Heart left ventricle (tissue), 16 donors: ENCODE measurements around the gene MALL. TPM values are rescaled to one million over a fixed set of nuclear protein-coding genes. Genes with fewer than 3 reads are reported as not detected.

Experiments
- ATAC-seq, 4 donors: fragments of 200-7000 bp; cut with Tn5 transposase; one replicate each; pipeline ENCODE4 v1.9.1; 2020 to 2022; ENCODE audit warnings: moderate library complexity in 4 of 4, mild to moderate bottlenecking in 3 of 4, moderate number of reproducible peaks in 1 of 4
- DNase-seq, 5 donors: peaks; one replicate each; pipeline ENCODE4 v3.0.0-alpha.2; 2020
- H3K27ac ChIP-seq, 12 donors: fragments of 200-600 bp; sonication (generic) in 4 of 12; one replicate each; pipeline versions ENCODE4 v1.5.0 to v1.8.0; 2016 to 2022; ENCODE audit warnings: mild to moderate bottlenecking in 2 of 12
- H3K27me3 ChIP-seq, 9 donors: fragments of 200-600 bp; sonication (generic) in 2 of 9; one replicate each; pipeline versions ENCODE4 v1.5.1 to v1.8.0; 2016 to 2022; ENCODE audit warnings: mild to moderate bottlenecking in 3 of 9
- H3K36me3 ChIP-seq, 9 donors: fragments of 200-600 bp; sonication (generic) in 2 of 9; one replicate each; pipeline versions ENCODE4 v1.5.0 to v1.8.0; 2018 to 2022; ENCODE audit warnings: mild to moderate bottlenecking in 2 of 9
- H3K4me1 ChIP-seq, 12 donors: fragments of 200-600 bp; sonication (generic) in 4 of 12; one replicate each; pipeline versions ENCODE4 v1.5.0 to v1.8.0; 2016 to 2022; ENCODE audit warnings: mild to moderate bottlenecking in 3 of 12
- H3K4me3 ChIP-seq, 12 donors: fragments of 200-600 bp; sonication (generic) in 4 of 12; one replicate each; pipeline versions ENCODE4 v1.5.0 to v1.8.0; 2017 to 2022; ENCODE audit warnings: mild to moderate bottlenecking in 9 of 12, moderate library complexity in 4 of 12
- H3K9me3 ChIP-seq, 12 donors: fragments of 200-600 bp; sonication (generic) in 4 of 12; one replicate each; pipeline versions ENCODE4 v1.5.0 to v1.8.0; 2016 to 2022; ENCODE audit warnings: mild to moderate bottlenecking in 1 of 12
- POLR2A ChIP-seq, 2 donors: fragments of 450-650 bp; IDR thresholded peaks; one replicate each; pipeline ENCODE4 v1.6.1; 2017; ENCODE audit warnings: antibody characterized with exemption in 2 of 2, mild to moderate bottlenecking in 2 of 2, moderate library complexity in 2 of 2
- WGBS, 4 donors: extraction: QIAGEN DNeasy Blood & Tissue Kit in 2 of 4; methylation state at CpG; one replicate each; pipeline versions ENCODE4 v1.1.5 to v1.1.7; 2013 to 2018; 5-methylcytosine and 5-hydroxymethylcytosine counted together
- intact Hi-C, 10 donors: fragments of 100-400 bp; cut with DNase I; formaldehyde crosslinking; loops; one replicate each; pipeline versions ENCODE4 v1.11.1 to v1.14.2; 2022
- polyA plus RNA-seq, 2 donors: library from polyadenylated mRNA; stranded (reverse); fragments of 200-250 nt; gene quantifications; one replicate each; pipeline ENCODE4 v1.2.3, GENCODE V29; 2013
- total RNA-seq, 9 donors: library from RNA; depleted of rRNA in 2 of 9; stranded (reverse); fragments of >200 nt in 2 of 9; fragmentation: NEBNext Ultra II Directional in 3 of 9; extraction: Animal tissue kit (Norgen Biotek cat#: 25700) in 3 of 9; gene quantifications; one replicate each; pipeline versions ENCODE4 v1.1.0 to v1.2.4, GENCODE V29; 2016 to 2023
- TF ChIP-seq, protein P1 (sequence below), 12 donors: fragments of 200-600 bp; sonication (generic) in 4 of 12; IDR thresholded peaks; one replicate each; pipeline versions ENCODE4 v1.5.0 to v1.8.0; 2018 to 2022; ENCODE audit warnings: antibody characterized with exemption in 12 of 12, mild to moderate bottlenecking in 5 of 12
- donor health status: ischemic (EF 13 %, LVEDD 7.1; RV severe dilation, severe dysfunction).
- donor health status: healthy with polysubstance abuse.
- donor health status: DM: no; HTN: yes; CAD: no.
- donor health status: DM: no; HTN: no; CAD: no.
- donor health status: ischemic (EF 25% LVEDD 6.9; RV normal size, moderate dysfunction).
- donor health status: ischemic (EF 25% LVEDD 5.7; RV mildly dilated, moderate dysfunction).
- donor health status: healthy.
- donor health status: DM: yes; HTN: yes; CAD: no.
- donor health status: ischemic (EF 35%, LVEDD 5.7; RV mildly dilated, moderate dysfunction).
- donor health status: nonischemic (EF 11% LVEDD 7.7; RV severe dilation, severe dysfunction).
- donor health status: DM: yes; HTN: yes; CAD: no.
- donor health status: PGD.
- donor health status: ischemic (EF 29% LVEDD 5.4; RV normal size, mild dysfunction).
- donor health status: nonischemic (EF 23%, LVEDD 6.1; RV moderate dilation, normal function).

The MALL gene
- total and polyA plus RNA-seq, 11 donors, result 6.9 to 36.7 (median 14.1) TPM

DNA sequence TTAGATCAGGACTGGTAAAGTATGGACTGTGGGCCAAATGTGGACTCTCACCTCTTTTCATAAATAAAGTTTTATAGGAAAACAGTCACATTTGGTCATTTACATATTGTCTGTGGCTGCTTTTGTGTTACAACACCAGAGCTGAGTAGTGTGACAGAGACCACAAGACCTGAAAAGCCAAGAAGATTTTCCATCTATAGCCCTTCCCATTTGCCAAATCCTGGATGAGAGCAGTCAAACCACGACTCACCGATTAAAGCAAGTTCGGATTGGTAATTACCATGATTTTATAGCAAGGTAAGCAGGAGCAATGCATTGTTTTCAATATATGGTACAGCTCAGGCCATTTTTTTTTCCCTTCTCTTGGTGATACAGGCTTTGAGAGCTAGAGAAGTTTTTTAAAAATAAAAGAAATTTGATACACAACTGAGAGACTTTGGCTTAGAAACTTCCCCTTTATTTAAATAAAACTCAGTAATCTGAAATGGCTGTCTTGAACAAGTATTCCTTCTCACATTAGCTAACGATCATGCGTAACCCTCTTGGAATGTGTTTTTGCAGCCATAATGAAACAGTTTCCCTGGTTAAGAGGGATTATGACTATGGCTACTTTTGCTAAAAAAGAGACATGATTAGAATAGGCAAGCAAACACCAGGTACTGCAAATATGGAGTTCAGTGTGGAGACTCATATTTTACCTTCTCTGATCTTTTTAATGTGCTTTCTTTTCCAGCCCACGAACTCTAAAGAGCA, 9.5 kb upstream of the MALL start:
- WGBS, 4 donors, result 90 to 94% (median 92%) methylated on average over 6 of the region's 6 CpGs
- peaks cover 0 to 25% (median 6%) of the 10 kb centered on the region in 12 donors for H3K4me1 ChIP-seq
- intact Hi-C loops, result no loop called here
- no peaks in the 10 kb centered on the region for H3K27me3 ChIP-seq
- H3K27ac ChIP-seq, result peak overlapping the region in 1 of 12 donors; percentile 6
- no peak overlapping the region for H3K4me3 ChIP-seq
- no peaks in the 10 kb centered on the region for H3K36me3 ChIP-seq
- DNase-seq, result no peak
- no peak for TF ChIP-seq POLR2A (IDR thresholded peaks at IDR 0.05)
- TF ChIP-seq, protein P1, sequence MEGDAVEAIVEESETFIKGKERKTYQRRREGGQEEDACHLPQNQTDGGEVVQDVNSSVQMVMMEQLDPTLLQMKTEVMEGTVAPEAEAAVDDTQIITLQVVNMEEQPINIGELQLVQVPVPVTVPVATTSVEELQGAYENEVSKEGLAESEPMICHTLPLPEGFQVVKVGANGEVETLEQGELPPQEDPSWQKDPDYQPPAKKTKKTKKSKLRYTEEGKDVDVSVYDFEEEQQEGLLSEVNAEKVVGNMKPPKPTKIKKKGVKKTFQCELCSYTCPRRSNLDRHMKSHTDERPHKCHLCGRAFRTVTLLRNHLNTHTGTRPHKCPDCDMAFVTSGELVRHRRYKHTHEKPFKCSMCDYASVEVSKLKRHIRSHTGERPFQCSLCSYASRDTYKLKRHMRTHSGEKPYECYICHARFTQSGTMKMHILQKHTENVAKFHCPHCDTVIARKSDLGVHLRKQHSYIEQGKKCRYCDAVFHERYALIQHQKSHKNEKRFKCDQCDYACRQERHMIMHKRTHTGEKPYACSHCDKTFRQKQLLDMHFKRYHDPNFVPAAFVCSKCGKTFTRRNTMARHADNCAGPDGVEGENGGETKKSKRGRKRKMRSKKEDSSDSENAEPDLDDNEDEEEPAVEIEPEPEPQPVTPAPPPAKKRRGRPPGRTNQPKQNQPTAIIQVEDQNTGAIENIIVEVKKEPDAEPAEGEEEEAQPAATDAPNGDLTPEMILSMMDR (IDR thresholded peaks at IDR 0.05), result no peak
- ATAC-seq, result no peak
- no peaks in the 10 kb centered on the region for H3K9me3 ChIP-seq

DNA sequence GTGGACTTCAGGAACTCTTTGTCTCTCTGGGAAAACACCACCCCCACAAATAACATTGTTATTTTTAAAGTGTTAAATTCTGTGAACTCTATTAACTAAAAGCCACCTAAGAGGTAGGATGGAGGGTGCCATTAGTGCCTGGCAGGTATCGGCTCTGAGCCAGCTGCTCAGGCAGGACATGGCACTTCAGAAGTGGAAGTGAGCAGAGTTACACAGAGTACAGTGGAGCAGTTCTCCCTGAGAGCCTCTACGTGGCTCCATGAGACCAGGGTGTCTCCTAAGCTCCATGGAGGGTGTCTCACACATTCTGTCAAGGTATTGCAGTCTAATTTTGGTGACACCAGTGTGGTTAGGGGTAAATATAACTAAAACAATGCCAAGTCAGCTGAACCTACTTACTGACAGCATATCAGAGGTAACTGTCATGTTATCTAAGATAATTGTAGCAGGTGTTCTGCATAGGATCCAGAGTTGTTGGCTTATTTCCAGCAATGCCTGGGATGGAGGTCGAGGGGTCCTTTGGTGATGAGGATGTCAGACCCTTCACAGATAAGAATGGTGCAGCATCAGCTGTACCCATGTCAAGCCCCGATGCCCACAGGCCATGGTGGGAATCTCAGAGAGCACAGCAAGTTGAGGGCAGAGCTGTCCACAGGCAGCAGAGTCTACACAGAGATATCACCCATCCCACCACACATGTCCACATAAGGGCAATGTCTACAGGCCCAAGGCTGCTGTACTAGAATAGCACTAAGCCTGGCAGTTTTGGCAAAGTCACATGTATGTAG, 8.6 kb upstream of the MALL start:
- Histone ChIP-seq H3K27ac (no peak overlapping the region), H3K4me1 (peaks cover 0 to 29% (median 9%) of the 10 kb centered on the region in 12 donors), H3K36me3 (no peaks in the 10 kb centered on the region), H3K9me3 (no peaks in the 10 kb centered on the region), H3K4me3 (no peak overlapping the region), H3K27me3 (peaks cover 0 to 2% (median 0%) of the 10 kb centered on the region in 9 donors)
- WGBS, 4 donors, result 63 to 73% (median 68%) methylated on average over 4 of the region's 4 CpGs
- DNase-seq (no peak), ATAC-seq (no peak)
- intact Hi-C loops, result no loop called here
- TF ChIP-seq, protein P1 (IDR thresholded peaks at IDR 0.05), result no peak
- TF ChIP-seq POLR2A (IDR thresholded peaks at IDR 0.05), result no peak

DNA sequence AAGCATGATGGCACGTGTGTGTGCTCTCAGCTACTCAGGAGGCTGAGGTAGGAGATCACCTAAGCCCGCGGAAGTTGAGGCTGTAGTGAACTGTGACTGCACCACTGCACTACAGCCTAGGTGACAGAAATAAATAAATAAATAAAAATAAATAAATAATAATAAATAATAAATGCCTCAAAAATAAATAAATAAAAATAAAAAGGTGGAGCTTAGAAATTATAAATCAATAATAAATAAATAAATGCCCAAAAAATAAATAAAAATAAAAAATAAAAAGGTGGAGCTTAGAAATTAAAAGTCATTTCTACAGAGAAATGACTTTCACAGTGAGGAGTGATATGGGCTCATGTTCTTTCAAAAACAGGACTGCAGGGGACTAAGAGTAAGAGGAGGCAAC, 6.0 kb upstream of the MALL start:
- ATAC-seq (no peak), DNase-seq (no peak)
- Histone ChIP-seq H3K27me3 (peaks cover 0 to 11% (median under 1%) of the 10 kb centered on the region in 9 donors), H3K27ac (peak overlapping the region in 5 of 12 donors; percentile 30 to 72 (median 47)), H3K9me3 (no peaks in the 10 kb centered on the region), H3K4me3 (no peak overlapping the region), H3K4me1 (peaks cover 0 to 39% (median 18%) of the 10 kb centered on the region in 12 donors), H3K36me3 (no peaks in the 10 kb centered on the region)
- 97 to 98% (median 97%) methylated on average over 3 of the region's 3 CpGs for WGBS, 4 donors
- TF ChIP-seq, protein P1 (IDR thresholded peaks at IDR 0.05), result no peak
- TF ChIP-seq POLR2A (IDR thresholded peaks at IDR 0.05), result no peak
- intact Hi-C loops, result no loop called here

DNA sequence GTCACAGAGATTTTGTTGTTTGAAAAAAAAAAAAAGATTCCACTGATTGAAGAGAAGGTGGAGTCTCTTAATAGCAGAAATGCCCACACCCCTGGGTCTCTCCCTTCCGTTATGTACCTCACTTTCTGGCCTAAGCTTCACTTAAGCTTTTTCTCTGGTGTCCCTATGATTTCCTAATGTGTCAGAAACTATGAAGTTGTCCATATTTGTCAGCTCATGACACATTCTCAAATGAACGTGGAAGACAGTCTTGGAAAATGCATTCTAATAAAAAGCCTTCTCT, 5.4 kb upstream of the MALL start:
- no peak overlapping the region for H3K4me3 ChIP-seq
- peak overlapping the region in 6 of 12 donors; percentile 30 to 72 (median 55) for H3K27ac ChIP-seq
- WGBS, 4 donors, result 57 to 73% (median 62%) methylated on average over 2 of the region's 2 CpGs
- intact Hi-C loops, result no loop called here
- ATAC-seq (peak in 3 of 4 donors; percentile 21 to 49 (median 40)), DNase-seq (no peak)
- no peak for TF ChIP-seq POLR2A (IDR thresholded peaks at IDR 0.05)
- TF ChIP-seq, protein P1 (IDR thresholded peaks at IDR 0.05), result no peak
- H3K27me3 ChIP-seq, result peaks cover 0 to 15% (median 6%) of the 10 kb centered on the region in 9 donors
- peaks cover 0 to 45% (median 21%) of the 10 kb centered on the region in 12 donors for H3K4me1 ChIP-seq
- H3K36me3 ChIP-seq, result no peaks in the 10 kb centered on the region
- H3K9me3 ChIP-seq, result no peaks in the 10 kb centered on the region
